ENCODE measurements around the gene NKIRAS2.

GRCh38 chr17:41976142-41976768 is 43.6 kb upstream of the NKIRAS2 start:
- TF ChIP-seq CTCF (IDR thresholded peaks at IDR 0.05; ENCODE audit: low read depth, low read length, poor library complexity, severe bottlenecking) = no peak
- TF ChIP-seq EZH2phosphoT487 (IDR thresholded peaks at IDR 0.05; ENCODE audit: borderline replicate concordance, low read length) = no peak
